BE2C (cell line): ENCODE measurements around the gene FBLN1.
"Not testable (repeated sequence)": the region's sequence is repeated elsewhere in the genome, so short reads cannot be mapped to it uniquely, and the experiment has no call there.

Experiments used
- DNase-seq: peaks from one replicate; pipeline ENCODE4 v3.0.0-alpha.2; 2020
- H3K27me3 ChIP-seq: fragments of 250-450 bp; sonication (Bioruptor Pico); 2 replicates; pipeline ENCODE4 v1.5.1; 2020; ENCODE audit warnings: mild to moderate bottlenecking
- H3K36me3 ChIP-seq: fragments of 250-450 bp; sonication (Bioruptor Pico); 2 replicates; pipeline ENCODE4 v1.5.1; 2020; ENCODE audit warnings: mild to moderate bottlenecking
- H3K4me1 ChIP-seq: fragments of 250-450 bp; sonication (Bioruptor Pico); 2 replicates; pipeline ENCODE4 v1.5.1; 2020
- H3K4me3 ChIP-seq: 2 replicates; pipeline ENCODE4 v1.5.1; 2011; ENCODE audit warnings: low read depth, low read length
- H3K9me3 ChIP-seq: fragments of 250-450 bp; sonication (Bioruptor Pico); 2 replicates; pipeline ENCODE4 v1.5.1; 2020
- CTCF ChIP-seq: IDR thresholded peaks from 2 replicates; pipeline ENCODE4 v1.5.1; 2012; ENCODE audit warnings: mild to moderate bottlenecking, low read depth, low read length

The FBLN1 gene

GRCh38 chr22:45485261-45485660, 17.4 kb upstream of the FBLN1 start:
- H3K4me3 ChIP-seq: no peak overlapping the region
- H3K36me3 ChIP-seq: no peaks in the 10 kb centered on the region
- TF ChIP-seq CTCF: no peak
- H3K27me3 ChIP-seq: no peaks in the 10 kb centered on the region
- H3K9me3 ChIP-seq: no peaks in the 10 kb centered on the region; the same call in 1 of the 2 replicates
- DNase-seq: no peak
- H3K4me1 ChIP-seq: no peaks in the 10 kb centered on the region

- TF ChIP-seq CTCF: no peak
- Histone ChIP-seq H3K9me3 (no peaks in the 10 kb centered on the region; the same call in 1 of the 2 replicates), H3K4me1 (no peaks in the 10 kb centered on the region), H3K4me3 (no peak overlapping the region), H3K27me3 (no peaks in the 10 kb centered on the region), H3K36me3 (no peaks in the 10 kb centered on the region)
- DNase-seq: no peak
Observed at GRCh38 chr22:45488764-45489370, 13.8 kb upstream of the FBLN1 start.

- no peaks in the 10 kb centered on the region; the same call in 1 of the 2 replicates for H3K9me3 ChIP-seq
- TF ChIP-seq CTCF: no peak
- no peaks in the 10 kb centered on the region for H3K36me3 ChIP-seq
- H3K4me1 ChIP-seq: no peaks in the 10 kb centered on the region
- no peak overlapping the region for H3K4me3 ChIP-seq
- no peaks in the 10 kb centered on the region for H3K27me3 ChIP-seq
- DNase-seq: no peak
Observed at GRCh38 chr22:45490836-45491235, 11.8 kb upstream of the FBLN1 start.

GRCh38 chr22:45491841-45492240, 10.8 kb upstream of the FBLN1 start:
- H3K36me3 ChIP-seq: no peaks in the 10 kb centered on the region
- no peaks in the 10 kb centered on the region for H3K27me3 ChIP-seq
- TF ChIP-seq CTCF: no peak
- no peaks in the 10 kb centered on the region for H3K4me1 ChIP-seq
- H3K4me3 ChIP-seq: no peak overlapping the region
- H3K9me3 ChIP-seq: no peaks in the 10 kb centered on the region; the same call in 1 of the 2 replicates
- DNase-seq: no peak

- no peak for DNase-seq
- H3K27me3 ChIP-seq: no peaks in the 10 kb centered on the region
- TF ChIP-seq CTCF: no peak
- no peak overlapping the region for H3K4me3 ChIP-seq
- H3K4me1 ChIP-seq: no peaks in the 10 kb centered on the region
- H3K9me3 ChIP-seq: no peaks in the 10 kb centered on the region; the same call in 1 of the 2 replicates
- H3K36me3 ChIP-seq: no peaks in the 10 kb centered on the region
Observed at GRCh38 chr22:45493286-45493771, 9.4 kb upstream of the FBLN1 start.

GRCh38 chr22:45494306-45494705, 8.4 kb upstream of the FBLN1 start:
- DNase-seq, H3K36me3 ChIP-seq, H3K4me1 ChIP-seq, H3K4me3 ChIP-seq, H3K27me3 ChIP-seq, H3K9me3 ChIP-seq: not testable (repeated sequence)

GRCh38 chr22:45495616-45496015, 7.1 kb upstream of the FBLN1 start:
- not testable (repeated sequence) for H3K27me3 ChIP-seq, DNase-seq, H3K4me1 ChIP-seq, H3K9me3 ChIP-seq, H3K36me3 ChIP-seq, H3K4me3 ChIP-seq
